PC-9 (cell line): ENCODE measurements around the gene KCNH6.

Experiments used
- CTCF ChIP-seq: fragments of 200-600 bp; sonication (generic); conservative IDR thresholded peaks from 2 replicates; pipeline ENCODE4 v1.6.1; 2017; ENCODE audit warnings: mixed run types, antibody characterized with exemption, mild to moderate bottlenecking, moderate library complexity
- EZH2 ChIP-seq: fragments of 200-600 bp; sonication (generic); IDR thresholded peaks from 2 replicates; pipeline ENCODE4 v1.8.0; 2017; ENCODE audit warnings: antibody characterized with exemption, low read depth

- TF ChIP-seq CTCF (no peak), EZH2 (no peak)
These were observed 27.7 kb upstream of the KCNH6 start for GRCh38 chr17:63495491-63495890.
